Measurements from ENCODE around the gene BRSK2.

DNA sequence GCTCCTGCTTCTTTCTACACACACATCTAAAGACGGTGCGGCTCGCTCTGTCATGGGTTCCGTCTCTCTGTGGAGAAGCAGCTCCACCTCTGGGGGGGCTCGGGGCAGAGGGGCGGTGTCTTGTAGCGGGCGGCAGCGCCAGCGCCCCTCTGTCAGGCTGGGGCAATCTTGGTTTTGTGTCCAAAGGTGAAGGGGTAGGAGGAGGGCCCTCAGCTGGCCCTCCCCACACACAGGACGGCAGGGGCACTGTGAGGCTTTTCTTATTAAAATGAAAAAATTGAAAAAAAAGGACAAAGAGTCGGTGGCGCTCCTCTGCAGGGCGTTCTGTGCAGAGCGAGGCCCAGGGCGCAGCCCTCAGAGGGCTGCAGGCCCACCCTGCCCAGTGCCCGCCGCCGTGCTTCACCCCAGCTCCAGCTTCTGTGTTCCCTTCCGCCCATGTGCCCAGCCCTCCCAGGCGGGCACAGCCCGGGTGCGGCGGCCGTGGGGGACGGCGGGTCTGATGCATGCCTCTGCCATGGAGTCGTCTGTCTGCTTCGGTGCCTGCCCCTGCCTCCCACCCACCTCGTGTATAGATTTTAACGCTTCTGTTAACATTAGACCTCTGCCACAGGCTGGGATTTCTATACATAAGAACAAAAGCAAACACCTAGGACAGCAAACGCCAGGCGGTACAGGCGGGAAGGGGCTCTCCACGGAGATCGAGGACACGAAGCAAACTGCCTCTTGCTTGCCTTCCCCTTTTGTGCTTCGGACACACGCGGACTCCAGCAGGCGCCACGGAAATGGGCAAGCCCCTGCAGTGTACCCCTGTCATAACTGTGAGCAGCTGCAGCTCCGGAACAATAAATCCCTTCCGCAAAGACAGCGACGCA, 72.3 kb downstream of the BRSK2 start:
- TF ChIP-seq SP2 (IDR thresholded peaks at IDR 0.05; ENCODE audit: extremely low read depth, low read depth, low read length, poor library complexity, severe bottlenecking) (no peak), TAF1 (IDR thresholded peaks at IDR 0.05; ENCODE audit: control insufficient read depth, extremely low read depth, insufficient read depth, low read length, severe bottlenecking) (no peak)

Data from K562 (cell line).